Left ventricle myocardium superior (tissue), 1 donor: Measurements from ENCODE around the gene CDKAL1. TPM values are rescaled to one million over a fixed set of nuclear protein-coding genes. Genes with fewer than 3 reads are reported as not detected.

ENCODE experiments used
- ATAC-seq: fragments of 200-7000 bp; cut with Tn5 transposase; one replicate; pipeline ENCODE4 v1.9.1; 2020; ENCODE audit warnings: mild to moderate bottlenecking, moderate library complexity
- DNase-seq: peaks from one replicate; pipeline ENCODE4 v3.0.0-alpha.2; 2020
- intact Hi-C: fragments of 100-400 bp; cut with micrococcal nuclease; formaldehyde crosslinking; loops from one replicate; pipeline ENCODE4 v1.11.0; 2022
- total RNA-seq: library from RNA; stranded (reverse); fragmentation: NEBNext Ultra II Directional; extraction: Animal tissue kit (Norgen Biotek cat#: 25700); gene quantifications from one replicate; pipeline ENCODE4 v1.2.1, GENCODE V29; 2021
- donor health status: DM: no; HTN: yes; CAD: no; lungs with severe emphysema.

CDKAL1 gene
- total RNA-seq, 1 donor from 2014 or later = 9.9 TPM

DNA sequence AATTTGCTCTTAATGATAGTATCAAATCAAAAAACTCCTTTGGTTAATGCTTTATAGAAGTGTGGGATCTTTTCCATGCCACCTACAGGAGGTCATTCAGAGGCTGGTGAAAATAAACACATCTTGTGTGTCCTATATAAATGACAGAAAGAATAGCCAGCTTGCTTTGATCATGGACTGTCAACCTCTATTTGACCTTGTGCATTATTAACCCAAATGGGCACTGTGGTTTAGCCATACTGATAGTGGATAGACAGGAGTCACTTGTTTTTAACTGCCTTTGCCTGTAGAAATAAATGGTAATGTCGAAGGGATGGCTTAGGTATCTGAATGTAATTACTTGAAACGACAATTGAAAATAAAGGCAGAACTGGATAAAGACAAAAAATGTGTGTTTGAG is 123.8 kb downstream of the CDKAL1 start:
- no peak for DNase-seq
- no peak for ATAC-seq
- intact Hi-C loops = no loop called here

DNA sequence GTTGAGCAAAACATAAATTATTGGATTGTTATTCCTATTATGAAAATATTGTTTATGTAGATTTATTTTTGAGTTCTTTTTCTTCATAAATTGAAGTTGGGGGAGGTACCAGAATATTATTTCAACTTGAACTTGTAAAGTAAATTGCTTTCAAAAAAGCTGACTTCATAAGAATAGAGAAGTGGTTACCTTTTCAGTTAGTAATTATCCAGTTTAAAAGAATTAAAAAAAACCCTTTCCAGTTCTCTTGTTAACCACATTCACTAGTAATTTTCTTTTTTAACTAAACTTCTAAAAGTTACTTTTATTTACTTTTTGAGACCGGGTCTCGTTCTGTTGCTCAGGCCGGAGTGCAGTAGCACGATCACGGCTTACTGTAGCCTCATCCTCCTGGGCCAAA is 124.3 kb downstream of the CDKAL1 start:
- DNase-seq (no peak), ATAC-seq (no peak)
- intact Hi-C loops = no loop called here

DNA sequence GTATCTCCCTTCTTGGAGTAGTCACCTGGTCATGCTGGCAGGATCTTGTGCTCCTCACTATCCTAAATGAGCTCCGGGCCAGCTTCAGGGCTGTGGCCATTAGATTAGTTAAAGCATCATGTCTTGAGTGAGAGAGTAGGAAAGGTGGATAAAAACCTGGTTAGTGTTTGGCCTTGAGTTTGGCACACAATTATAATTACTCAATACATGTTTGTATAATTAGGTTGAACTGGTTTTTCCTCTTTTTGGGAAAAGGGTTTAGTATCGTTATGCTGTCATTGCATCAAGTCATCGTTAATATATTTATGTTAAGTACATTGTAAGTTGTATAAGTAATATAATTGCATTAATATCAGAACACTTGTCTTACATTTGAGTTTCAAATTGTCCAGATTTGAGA is 126.3 kb downstream of the CDKAL1 start:
- no peak for ATAC-seq
- DNase-seq = no peak
- intact Hi-C loops = no loop called here

DNA sequence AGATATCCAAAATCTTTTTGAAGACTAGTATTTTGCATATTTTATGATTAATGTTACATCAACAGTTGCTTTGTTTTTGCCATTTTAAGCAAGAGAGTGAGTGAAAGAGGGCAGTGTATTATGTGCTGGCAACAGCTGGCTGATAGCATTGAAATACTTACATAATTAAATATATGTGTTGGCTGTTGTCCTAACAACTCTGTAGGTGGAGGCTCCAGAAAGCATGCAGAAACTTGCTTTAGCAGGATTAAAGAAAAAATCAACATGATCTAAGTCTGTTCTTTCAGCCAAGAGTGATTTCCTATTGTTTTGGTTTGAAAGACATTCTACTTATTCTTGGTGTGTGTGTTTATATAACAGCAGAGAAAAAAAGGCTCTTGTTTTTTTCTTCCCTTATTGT is 127.5 kb downstream of the CDKAL1 start:
- no peak for DNase-seq
- ATAC-seq = no peak
- intact Hi-C loops = no loop called here

DNA sequence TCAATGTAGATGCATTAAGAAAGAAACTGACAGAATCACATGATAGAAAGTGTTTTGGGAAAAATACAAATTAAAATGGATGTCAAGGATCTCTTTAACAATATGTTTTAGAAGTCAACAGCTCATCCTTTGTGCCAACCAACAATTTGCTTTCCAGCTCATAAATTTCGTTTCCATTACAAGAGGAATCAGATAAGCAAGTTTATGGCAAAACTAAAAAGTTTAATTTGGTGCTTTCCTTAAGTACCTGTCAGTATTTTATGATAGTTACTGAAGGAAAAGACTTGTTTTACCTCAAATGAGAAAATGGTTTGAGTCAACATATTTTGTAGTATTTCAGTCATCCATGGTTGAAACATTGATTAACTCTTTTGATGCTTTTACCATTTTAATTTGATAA is 130.0 kb downstream of the CDKAL1 start:
- ATAC-seq (no peak), DNase-seq (no peak)
- intact Hi-C loops = no loop called here

DNA sequence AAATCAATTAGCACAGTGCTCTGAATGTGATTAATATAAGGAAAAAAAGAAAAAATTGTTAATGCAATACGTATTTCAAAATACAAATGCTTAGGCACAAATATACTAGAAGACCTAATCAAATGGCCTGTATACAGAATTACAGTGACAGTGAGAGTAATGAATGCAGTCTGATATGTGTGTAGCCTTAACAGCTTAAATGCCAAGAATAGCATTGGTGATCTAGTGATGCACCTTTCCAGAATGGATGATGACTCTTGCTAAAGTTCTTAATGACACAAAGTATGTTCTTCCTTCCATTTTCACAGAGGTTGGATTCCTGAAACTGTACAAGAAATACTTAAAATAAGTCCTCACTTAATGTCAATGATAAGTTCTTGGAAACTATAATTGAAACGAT is 131.0 kb downstream of the CDKAL1 start:
- intact Hi-C loops = no loop called here
- ATAC-seq (no peak), DNase-seq (no peak)

DNA sequence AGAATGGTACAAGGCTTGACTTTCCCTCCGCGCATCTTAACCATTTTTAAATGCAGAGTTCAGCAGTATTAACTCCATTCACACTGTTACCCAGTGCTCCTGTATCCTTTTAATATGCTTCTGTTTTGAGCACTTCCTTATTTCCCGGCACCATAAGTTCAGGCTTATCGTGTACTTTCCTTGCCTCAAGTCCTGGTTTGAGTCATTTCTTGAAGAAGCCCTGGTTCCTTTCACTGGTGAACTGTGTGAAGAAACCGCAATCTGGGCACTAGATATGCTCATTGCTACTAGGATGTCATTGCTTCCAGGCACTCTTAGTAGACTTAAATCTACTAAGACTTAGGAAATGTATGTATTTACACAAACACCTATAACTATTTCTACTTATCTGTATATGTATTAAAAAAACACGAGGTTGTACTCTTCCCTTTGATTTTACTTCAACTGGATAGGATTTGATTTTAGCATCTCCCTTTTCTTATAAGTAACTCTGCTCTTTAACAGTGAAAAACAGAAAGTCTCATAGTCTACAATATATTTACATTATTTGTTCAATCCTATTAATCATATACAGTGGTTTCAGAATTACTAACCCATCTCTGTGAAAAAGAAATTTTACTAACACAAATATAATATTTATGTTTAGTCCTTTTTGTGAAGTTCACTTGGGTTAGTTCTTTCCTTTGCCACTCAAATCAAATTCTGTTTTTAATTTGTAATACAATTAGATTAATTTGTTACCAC is 135.5 kb downstream of the CDKAL1 start:
- intact Hi-C loops = no loop called here
- ATAC-seq = no peak
- DNase-seq = no peak

DNA sequence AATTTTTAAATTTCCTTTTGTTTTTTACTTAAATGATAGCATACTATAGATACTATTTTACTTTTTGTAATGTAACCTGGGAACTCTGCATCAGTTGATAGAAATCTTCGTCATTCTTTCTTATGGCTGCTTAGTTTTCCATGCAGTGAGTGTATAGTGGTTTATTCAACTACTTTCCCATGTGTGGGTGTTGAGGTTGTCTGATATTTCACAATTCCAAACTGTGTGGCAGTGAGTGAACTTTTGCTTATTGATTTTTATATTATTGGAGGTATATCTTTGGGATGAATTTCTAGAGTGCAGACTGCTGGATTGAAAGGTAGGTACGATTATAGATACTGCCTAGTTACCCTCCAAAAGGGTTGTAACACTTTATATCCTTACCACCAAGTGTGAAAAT is 136.5 kb downstream of the CDKAL1 start:
- DNase-seq (no peak), ATAC-seq (no peak)
- intact Hi-C loops = no loop called here

DNA sequence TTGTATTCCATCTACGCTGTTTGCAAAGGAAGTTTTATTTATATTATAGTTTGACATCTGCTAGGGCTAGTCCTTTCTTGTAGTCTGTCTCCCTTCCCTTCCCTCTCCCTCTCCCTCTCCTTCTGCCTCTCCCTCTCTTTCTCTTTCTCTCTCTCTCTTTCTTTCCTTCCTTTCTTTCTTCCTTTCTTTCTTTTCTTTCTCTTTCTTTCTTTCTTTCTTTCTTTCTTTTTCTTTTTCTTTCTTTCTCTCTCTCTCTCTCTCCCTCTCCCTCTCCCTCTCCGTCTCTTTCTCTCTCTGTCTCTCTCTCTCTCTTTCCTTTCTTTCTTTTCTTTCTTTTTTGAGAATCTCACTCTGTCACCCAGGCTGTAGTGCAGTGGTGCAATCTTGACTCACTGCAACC is 137.8 kb downstream of the CDKAL1 start:
- ATAC-seq = no peak
- no peak for DNase-seq
- intact Hi-C loops = no loop called here

DNA sequence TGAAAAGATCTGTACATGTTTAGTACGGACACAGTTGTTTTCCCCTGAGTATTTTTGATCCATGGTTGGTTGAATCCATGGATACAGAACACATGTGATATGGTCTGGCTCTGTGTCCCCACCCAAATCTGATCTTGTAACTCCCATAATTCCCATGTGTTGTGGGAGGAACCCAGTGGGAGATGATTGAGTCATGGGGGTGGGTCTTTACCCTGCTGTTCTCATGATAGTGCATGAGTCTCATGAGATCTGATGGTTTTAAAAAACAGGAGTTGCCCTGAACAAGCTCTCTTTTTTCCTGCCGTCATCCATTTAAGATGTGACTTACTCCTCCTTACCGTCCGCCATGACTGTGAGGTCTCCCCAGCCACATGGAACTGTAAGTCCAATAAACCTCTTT is 139.2 kb downstream of the CDKAL1 start:
- DNase-seq (no peak), ATAC-seq (no peak)
- intact Hi-C loops = no loop called here

DNA sequence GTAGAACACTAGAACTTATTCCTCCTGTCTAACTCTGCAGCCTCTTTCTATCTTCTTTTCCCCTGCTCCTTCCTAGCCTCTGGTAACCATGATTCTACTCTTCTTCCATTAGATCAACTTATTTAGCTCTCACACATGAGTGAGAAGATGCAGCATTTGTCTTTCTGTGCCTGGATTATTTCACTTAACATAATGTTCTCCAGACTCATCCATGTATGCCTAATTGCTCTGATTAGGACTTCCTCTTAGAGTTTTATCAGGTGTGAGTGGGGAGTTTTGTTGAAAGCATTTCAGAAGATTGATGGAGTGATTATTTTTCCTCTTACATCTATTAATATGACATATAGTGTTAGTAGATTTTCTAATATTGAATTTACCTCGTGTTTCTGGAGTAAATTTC is 140.4 kb downstream of the CDKAL1 start:
- intact Hi-C loops = no loop called here
- no peak for DNase-seq
- ATAC-seq = no peak

DNA sequence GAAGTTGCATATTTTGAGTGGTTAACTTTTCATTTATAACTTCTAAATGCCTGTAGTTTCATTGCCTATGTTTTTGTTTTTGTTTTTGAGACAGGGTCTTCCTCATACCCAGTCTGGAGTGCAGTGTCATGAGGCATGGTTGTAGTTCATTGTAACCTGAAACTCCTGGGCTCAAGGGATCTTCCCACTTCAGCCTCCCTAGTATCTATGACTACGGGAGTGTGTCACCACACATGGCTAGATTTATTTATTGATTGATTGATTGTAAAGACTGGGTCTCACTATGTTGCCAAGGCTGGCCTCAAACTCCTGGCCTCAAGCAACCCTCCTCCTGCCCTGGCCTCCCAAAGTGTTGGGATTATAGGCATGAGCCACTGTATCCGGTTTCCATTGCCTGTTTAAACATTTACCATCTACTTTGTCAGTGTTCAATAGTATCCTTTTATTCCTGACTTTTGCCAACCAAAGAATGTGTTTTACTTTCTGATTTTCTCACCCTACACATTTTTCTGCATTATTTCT is 144.6 kb downstream of the CDKAL1 start:
- DNase-seq (no peak), ATAC-seq (no peak)
- intact Hi-C loops = no loop called here

DNA sequence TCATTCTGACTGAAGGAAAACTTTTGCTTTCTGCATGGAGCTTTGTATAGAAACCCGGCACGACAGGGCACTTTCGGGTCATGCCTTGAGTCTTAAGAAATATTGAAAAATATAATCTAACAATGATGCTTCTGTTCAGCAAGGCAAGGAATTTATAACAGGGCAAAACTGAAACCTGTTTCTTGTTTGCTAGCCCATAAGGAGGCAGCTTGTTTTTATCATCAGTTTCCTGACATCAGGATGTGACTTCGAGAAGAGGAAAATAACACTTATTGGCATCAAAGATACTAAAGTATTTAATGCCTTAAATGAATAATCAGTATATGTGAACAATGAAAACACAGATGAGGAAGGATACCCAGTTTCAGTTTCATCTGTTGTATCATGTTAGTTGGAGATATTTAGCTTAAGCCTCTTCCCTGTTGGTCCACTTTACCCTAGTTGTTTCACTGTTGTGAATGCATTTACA is 146.5 kb downstream of the CDKAL1 start:
- intact Hi-C loops = no loop called here
- ATAC-seq (no peak), DNase-seq (no peak)

DNA sequence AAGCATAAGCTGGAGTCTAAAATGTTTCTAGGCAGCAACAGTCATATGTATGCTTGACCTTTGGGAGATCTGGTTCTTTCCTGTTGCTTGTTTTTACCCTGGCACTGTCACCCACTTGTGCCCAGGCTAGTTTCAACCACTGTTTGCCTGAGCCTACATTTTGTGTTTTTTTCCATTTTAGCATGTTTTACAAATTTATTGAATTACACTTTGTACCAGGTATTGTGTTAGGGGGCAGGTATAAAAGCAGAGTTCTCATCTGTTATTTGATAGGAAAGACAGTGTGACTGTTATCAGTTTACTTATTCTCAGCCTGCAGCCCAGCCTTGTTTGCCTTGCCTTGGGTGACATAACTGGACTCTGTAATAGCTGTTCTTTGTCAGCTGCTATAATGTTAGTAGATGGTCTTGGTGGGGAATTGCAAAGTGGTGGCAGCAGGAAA is 147.0 kb downstream of the CDKAL1 start:
- no peak for ATAC-seq
- intact Hi-C loops = no loop called here

DNA sequence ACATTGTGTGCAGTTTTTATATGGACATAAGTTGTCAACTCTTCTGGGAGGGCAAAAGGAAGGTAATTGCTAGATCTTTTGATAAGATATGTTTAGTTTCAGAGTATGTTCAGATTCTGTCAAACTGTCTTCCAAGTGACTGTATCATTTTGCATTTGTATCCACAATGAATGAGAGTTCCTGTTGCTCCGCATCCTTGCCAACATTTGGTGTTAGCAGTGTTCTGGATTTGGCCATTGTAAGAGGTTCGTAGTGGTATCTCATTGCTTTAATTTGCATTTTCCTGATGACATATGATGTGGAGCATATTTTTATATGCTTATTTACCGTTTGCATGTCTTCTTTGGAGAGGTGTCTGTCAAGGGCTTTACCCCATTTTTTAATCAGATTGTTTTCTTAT is 150.2 kb downstream of the CDKAL1 start:
- ATAC-seq = no peak
- DNase-seq = no peak
- intact Hi-C loops = no loop called here

More for the DNA sequence above, 147.0 kb downstream of the CDKAL1 start:
- no peak for DNase-seq

DNA sequence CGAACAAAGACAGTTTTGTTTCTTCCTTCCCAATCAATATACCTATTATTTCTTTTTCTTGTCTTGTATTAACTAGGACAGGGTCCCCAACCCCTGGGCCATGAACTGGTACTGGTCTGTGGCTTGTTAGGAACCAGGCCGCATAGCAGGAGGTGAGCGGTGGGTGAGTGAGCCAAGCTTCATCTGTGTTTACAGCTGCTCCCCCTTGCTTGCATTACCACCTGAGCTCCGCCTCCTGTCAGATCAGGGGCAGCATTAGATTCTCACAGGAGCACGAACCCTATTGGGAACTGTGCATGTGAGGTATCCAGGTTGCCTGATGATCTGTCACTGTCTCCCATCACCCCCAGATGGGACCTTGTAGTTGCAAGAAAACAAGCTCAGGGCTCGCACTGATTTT is 151.9 kb downstream of the CDKAL1 start:
- DNase-seq = no peak
- intact Hi-C loops = no loop called here
- ATAC-seq = no peak

DNA sequence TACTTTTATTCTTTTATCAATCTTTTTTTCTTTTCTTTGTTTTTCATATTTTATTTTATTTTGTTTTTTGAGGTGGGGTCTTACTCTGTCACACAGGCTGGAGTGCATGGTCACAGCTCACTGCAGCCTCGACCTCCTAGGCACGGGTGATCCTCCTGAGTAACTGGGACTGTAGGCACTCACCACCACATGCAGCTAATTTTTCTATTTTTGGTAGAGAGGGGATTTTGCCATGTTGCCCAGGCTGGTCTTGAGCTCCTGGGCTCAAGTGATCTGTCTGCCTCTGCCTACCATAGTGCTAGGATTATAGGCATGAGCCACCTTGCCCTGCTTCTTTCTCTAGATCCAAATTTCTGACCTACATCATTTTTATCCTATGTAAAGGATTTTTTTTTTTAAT is 153.2 kb downstream of the CDKAL1 start:
- intact Hi-C loops = no loop called here
- ATAC-seq = no peak
- no peak for DNase-seq

DNA sequence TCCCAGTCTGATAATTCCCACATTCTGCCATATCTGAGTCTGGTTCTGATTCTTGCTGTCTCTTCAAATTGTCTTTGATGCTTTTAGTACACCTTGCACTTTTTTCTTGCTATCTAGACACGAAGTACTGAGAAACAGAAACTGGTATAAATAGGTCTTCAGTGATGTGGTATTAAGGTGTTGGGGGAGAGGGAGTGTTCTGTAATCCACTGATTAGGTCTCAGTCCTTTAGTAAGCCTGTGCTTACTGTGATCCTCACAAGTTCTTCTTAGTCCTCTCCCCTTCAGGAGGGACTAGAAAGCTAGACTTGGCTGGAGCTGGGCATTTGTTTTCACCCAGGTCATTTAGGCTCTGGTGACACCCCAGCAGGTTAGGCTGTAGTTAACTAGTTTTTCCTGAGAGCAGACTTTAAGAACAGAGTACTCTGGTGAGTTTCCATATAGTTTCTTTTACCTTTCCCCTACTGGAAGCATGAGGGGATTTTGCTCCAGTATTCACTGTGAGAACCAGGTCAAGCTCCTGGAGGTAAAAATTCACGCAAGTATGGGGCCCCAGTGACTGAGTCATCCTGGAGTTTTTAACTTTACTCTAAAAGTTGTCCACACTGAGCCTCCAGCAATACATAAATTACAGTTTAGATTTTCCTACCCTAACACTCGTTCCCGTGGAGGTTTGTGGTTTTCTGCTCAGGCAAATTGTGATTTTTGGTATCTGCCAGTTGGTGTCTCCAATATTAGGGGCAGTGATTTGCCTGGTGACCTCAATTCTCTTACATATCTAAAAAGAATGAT is 154.6 kb downstream of the CDKAL1 start:
- ATAC-seq (no peak), DNase-seq (no peak)
- intact Hi-C loops = no loop called here

DNA sequence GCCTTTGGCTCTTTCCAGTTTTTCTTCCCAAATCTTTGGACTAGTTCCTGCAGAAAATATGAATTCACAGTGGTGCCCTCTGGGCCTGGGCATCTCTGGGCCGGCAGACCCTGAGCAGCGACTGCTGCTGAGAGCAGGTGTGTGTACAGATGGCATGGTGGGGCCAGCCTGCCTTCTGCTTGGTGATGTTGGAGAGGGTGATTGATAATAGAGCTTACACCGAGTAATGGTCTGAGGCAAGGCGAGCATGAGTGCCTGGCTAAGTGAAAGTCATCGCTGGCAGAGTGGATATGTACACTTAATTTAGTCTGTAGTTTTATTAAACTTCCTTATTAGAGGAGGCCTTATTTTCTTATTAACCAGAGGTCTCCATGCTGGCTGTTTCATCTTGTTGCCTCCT is 156.9 kb downstream of the CDKAL1 start:
- ATAC-seq (no peak), DNase-seq (no peak)
- intact Hi-C loops = no loop called here

DNA sequence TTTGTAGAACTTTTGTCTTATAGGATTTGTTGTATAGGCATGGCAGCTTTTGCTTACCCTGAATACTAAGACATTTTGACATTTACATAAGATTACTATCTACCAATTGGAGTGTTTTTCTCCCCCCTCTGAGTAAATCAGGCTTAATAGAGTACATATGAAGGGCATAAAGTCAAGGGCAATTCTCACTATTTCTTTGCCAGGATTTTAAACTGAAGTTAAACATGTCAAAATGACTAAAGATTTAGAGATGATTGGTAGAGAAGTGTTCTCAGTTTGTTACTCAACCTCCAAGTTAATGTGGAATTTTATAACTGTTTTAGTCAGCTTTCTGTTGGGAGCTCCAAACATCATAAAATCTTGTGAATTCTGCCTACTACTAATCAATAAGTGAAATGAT is 157.8 kb downstream of the CDKAL1 start:
- intact Hi-C loops = no loop called here
- ATAC-seq (no peak), DNase-seq (no peak)
